ENCODE measurements around the gene FCRL1.

- TF ChIP-seq CTCF (IDR thresholded peaks at IDR 0.05) (no peak), POLR2A (IDR thresholded peaks at IDR 0.05) (no peak)
Measured at GRCh38 chr1:157868654-157869053, 48.7 kb upstream of the FCRL1 start.

Measured in lower leg skin (tissue), 3 donors.